RWPE1 (cell line): Measurements from ENCODE around the gene GCLC.
A peak's percentile ranks its signal among the peaks of the same experiment; 100 is the strongest.

Experiments used
- CTCF ChIA-PET: fragments of 350-600 bp; sonication (Branson Sonifier 250); formaldehyde crosslinking; extraction: SDS; loops from one replicate; lab custom pipeline; 2021; lab: Yijun Ruan, JAX
- POLR2A ChIA-PET: fragments of 400-600 bp; formaldehyde crosslinking; extraction: SDS; loops from one replicate; lab custom pipeline; 2020; ENCODE audit warnings: antibody characterized with exemption; ENCODE audit not compliant: low non-redundant PET; lab: Yijun Ruan, JAX
- DNase-seq: peaks from one replicate; pipeline ENCODE4 v3.0.0; 2012; ENCODE audit warnings: low spot score
- H3K27ac ChIP-seq: fragments of 450-650 bp; 2 replicates; pipeline ENCODE4 v1.5.1; 2017
- CTCF ChIP-seq: fragments of 450-650 bp; conservative IDR thresholded peaks from 2 replicates; pipeline ENCODE4 v1.5.1; 2017; ENCODE audit warnings: low read depth, mild to moderate bottlenecking

The GCLC gene

GRCh38 chr6:53544470-53545308, at the start of gene GCLC:
Gene GCLC (minus strand): TSS chr6:53545101. CDS start chr6:53544645, 456 bp downstream.
- POLR2A ChIA-PET, result interaction anchor here (1.1 to 1.4 kb wide), 2 partner anchors 84 to 107 kb away, joined by 3 to 4 read pairs; no protein-coding TSS in a partner anchor
- peak within 1 kb of the TSS; percentile 87 for H3K27ac ChIP-seq
- TF ChIP-seq CTCF, result peak; percentile 84
- CTCF ChIA-PET, result interaction anchor here (0.5 to 2.5 kb wide), 7 partner anchors 28 to 107 kb away, joined by 3 to 9 read pairs (median 5); no protein-coding TSS in a partner anchor
- DNase-seq, result peak; percentile 87

- H3K27ac ChIP-seq, result no peak overlapping the region
- DNase-seq, result no peak
- POLR2A ChIA-PET, result no interaction called here
- CTCF ChIA-PET, result no interaction called here
- no peak for TF ChIP-seq CTCF
Observed at GRCh38 chr6:53594596-53594995, 49.7 kb upstream of the GCLC start.

GRCh38 chr6:53593001-53593488, 48.1 kb upstream of the GCLC start:
- no peak for TF ChIP-seq CTCF
- ChIA-PET POLR2A (no interaction called here), CTCF (no interaction called here)
- no peak overlapping the region for H3K27ac ChIP-seq
- no peak for DNase-seq

- no peak overlapping the region for H3K27ac ChIP-seq
- ChIA-PET POLR2A (no interaction called here), CTCF (interaction anchor here (0.6 kb wide), 2 partner anchors 22 to 36 kb away, joined by 3 read pairs; no protein-coding TSS in a partner anchor)
- TF ChIP-seq CTCF, result no peak
- no peak for DNase-seq
Observed at GRCh38 chr6:53591873-53592272, 47.0 kb upstream of the GCLC start.

GRCh38 chr6:53588816-53589509, 44.1 kb upstream of the GCLC start:
- TF ChIP-seq CTCF, result no peak
- H3K27ac ChIP-seq, result no peak overlapping the region
- no peak for DNase-seq
- ChIA-PET POLR2A (no interaction called here), CTCF (no interaction called here)

GRCh38 chr6:53587291-53587690, 42.4 kb upstream of the GCLC start:
- ChIA-PET POLR2A (no interaction called here), CTCF (no interaction called here)
- no peak for DNase-seq
- no peak overlapping the region for H3K27ac ChIP-seq
- no peak for TF ChIP-seq CTCF
